Central memory CD8-positive, alpha-beta T cell (primary cell): ENCODE results near the gene BRINP3.

ENCODE experiments used
- ATAC-seq: fragments of 150-1000 bp; cut with Tn5 transposase; replicated peaks from 2 replicates; pipeline ENCODE4 v1.10.0; 2022; ENCODE audit warnings: mild to moderate bottlenecking, moderate FRiP score, moderate number of reproducible peaks; ENCODE audit not compliant: poor library complexity, severe bottlenecking; ENCODE audit errors: extremely low read depth
- DNase-seq, 2 donors: peaks; one replicate each; pipeline ENCODE4 v3.0.0; 2021; ENCODE audit warnings: low spot score in 2 of 2
- H3K27ac Mint-ChIP-seq: one replicate; pipeline ENCODE4 v1.8.0; 2022; ENCODE audit warnings: low read depth, mild to moderate bottlenecking, moderate library complexity, mixed read lengths
- H3K27me3 Mint-ChIP-seq: one replicate; pipeline ENCODE4 v1.8.0; 2022; ENCODE audit warnings: mixed read lengths
- H3K36me3 Mint-ChIP-seq: one replicate; pipeline ENCODE4 v1.8.0; 2022; ENCODE audit warnings: mild to moderate bottlenecking, moderate library complexity, mixed read lengths; ENCODE audit not compliant: insufficient read depth
- H3K4me1 Mint-ChIP-seq: one replicate; pipeline ENCODE4 v1.8.0; 2022; ENCODE audit warnings: mixed read lengths
- H3K4me3 Mint-ChIP-seq: one replicate; pipeline ENCODE4 v1.8.0; 2022; ENCODE audit warnings: mild to moderate bottlenecking, moderate library complexity, mixed read lengths
- H3K9me3 Mint-ChIP-seq: one replicate; pipeline ENCODE4 v1.8.0; 2022; ENCODE audit warnings: mixed read lengths

Gene BRINP3

DNA sequence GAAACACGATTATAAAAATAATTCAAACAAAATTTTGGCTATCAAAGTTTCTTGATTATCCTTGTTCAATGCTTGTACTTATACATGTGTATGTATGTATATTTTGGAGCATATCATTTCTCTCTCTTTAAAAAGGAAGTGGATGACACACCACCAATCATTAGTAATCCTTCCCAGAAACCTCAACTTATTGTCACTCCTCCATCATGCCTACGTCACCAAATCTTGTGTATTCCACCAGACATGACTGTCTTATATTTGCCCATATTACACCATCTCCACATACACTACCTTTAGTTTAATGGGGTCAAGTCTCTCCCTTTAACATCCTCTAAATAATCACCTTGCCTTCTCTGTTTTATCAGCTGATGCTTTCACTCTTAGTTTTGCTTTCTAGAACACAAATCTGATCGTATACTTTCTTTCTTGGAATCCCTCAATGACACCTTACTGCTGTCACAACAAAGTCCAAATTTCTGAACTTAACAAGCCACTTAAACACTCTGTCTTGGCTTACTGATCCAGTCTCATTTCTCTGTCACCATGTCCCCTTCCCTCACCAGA, 124.0 kb downstream of the BRINP3 start:
- Mint-ChIP-seq H3K27ac (no peak overlapping the region), H3K4me1 (no peaks in the 10 kb centered on the region), H3K9me3 (peaks cover 18% of the 10 kb centered on the region), H3K4me3 (no peak overlapping the region), H3K36me3 (no peaks in the 10 kb centered on the region), H3K27me3 (no peaks in the 10 kb centered on the region)
- no peak for DNase-seq
- ATAC-seq: no peak

DNA sequence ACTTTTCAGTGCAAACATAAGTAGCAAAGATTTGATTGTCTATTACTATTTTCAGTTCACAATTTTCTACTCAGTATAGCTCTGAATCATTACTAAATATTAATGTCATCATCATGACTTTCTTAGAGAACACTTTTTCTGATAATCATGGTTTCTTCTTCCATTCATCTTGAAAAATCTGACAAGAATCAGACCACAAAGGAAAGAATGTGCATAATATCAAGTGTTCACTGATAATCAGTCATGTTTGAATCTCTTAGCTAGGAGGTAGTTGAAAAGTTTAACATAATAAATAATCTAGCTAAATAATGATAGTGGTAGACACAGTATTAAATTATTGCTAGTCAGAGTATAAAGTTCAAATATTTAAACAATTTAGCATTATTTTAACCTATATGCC, 133.2 kb downstream of the BRINP3 start:
- no peaks in the 10 kb centered on the region for H3K27me3 Mint-ChIP-seq

DNA sequence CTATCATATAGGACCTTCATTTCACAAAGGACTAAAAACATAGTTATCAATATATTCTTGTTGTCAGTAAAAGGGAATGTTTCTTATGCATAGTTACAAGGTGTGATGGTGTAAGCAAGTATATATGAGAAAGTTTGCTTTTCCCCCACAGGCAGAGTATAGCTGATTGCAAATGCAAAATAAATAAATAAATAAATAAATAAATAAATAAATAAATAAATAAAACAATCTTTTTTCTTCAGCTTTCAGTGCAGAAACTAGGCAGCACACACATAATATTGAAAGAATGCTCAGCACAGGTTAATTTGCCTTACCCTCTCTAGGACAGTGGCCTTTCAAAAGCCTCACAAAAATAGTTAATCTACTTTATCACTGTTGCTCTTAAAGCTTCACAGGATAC, 138.8 kb downstream of the BRINP3 start:
- peaks cover 28% of the 10 kb centered on the region for H3K9me3 Mint-ChIP-seq
- ATAC-seq (no peak), DNase-seq (no peak)
- no peak overlapping the region for H3K4me3 Mint-ChIP-seq
- H3K27ac Mint-ChIP-seq: no peak overlapping the region
- H3K4me1 Mint-ChIP-seq: no peaks in the 10 kb centered on the region
- no peaks in the 10 kb centered on the region for H3K36me3 Mint-ChIP-seq
- no peaks in the 10 kb centered on the region for H3K27me3 Mint-ChIP-seq

More for the DNA sequence above, 133.2 kb downstream of the BRINP3 start:
- no peak for ATAC-seq
- no peaks in the 10 kb centered on the region for H3K36me3 Mint-ChIP-seq
- H3K9me3 Mint-ChIP-seq: peaks cover 13% of the 10 kb centered on the region
- no peak overlapping the region for H3K4me3 Mint-ChIP-seq
- H3K4me1 Mint-ChIP-seq: no peaks in the 10 kb centered on the region
- DNase-seq: no peak
- H3K27ac Mint-ChIP-seq: no peak overlapping the region

DNA sequence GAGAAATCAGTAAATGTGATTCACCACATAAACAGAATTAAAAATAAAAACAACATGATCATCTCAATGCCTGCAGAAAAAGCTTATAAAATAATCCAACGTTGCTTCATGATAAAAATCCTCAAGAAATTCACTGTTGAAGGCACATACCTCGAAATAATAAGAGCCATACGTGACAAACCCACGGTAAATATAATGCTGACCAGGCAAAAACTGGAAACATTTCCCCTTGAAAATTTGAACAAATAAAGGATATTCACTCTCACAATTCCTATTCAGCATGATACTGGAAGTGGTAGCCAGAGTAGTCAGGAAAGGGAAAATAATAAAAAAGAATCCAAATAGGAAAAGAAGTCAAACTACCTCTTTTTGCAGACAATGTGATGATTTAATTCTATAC, 148.8 kb downstream of the BRINP3 start:
- H3K36me3 Mint-ChIP-seq: no peaks in the 10 kb centered on the region
- no peak for ATAC-seq
- H3K4me1 Mint-ChIP-seq: no peaks in the 10 kb centered on the region
- H3K27ac Mint-ChIP-seq: no peak overlapping the region
- H3K9me3 Mint-ChIP-seq: peaks cover 27% of the 10 kb centered on the region
- H3K4me3 Mint-ChIP-seq: no peak overlapping the region
- DNase-seq: no peak
- H3K27me3 Mint-ChIP-seq: no peaks in the 10 kb centered on the region

DNA sequence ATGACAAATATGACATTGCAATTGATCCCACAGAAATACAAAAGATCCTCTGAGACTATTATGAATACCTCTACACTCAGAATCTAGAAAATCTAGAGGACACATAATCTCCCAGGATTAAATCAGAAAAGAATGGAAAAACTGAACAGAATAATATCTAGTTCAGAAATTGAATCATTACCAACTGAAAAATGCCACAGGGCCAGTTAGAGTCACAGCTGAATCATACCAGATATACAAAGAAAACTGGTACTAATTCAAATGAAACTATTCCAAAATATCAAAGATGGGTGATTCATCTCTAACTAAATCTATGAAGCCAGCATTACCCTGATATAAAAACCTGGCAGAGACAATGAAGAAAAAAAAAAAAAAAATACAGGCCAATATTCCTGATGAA, 149.3 kb downstream of the BRINP3 start:
- H3K27me3 Mint-ChIP-seq: no peaks in the 10 kb centered on the region
- ATAC-seq (no peak), DNase-seq (no peak)
- peaks cover 27% of the 10 kb centered on the region for H3K9me3 Mint-ChIP-seq
- no peak overlapping the region for H3K27ac Mint-ChIP-seq
- H3K4me3 Mint-ChIP-seq: no peak overlapping the region
- no peaks in the 10 kb centered on the region for H3K4me1 Mint-ChIP-seq
- H3K36me3 Mint-ChIP-seq: no peaks in the 10 kb centered on the region

DNA sequence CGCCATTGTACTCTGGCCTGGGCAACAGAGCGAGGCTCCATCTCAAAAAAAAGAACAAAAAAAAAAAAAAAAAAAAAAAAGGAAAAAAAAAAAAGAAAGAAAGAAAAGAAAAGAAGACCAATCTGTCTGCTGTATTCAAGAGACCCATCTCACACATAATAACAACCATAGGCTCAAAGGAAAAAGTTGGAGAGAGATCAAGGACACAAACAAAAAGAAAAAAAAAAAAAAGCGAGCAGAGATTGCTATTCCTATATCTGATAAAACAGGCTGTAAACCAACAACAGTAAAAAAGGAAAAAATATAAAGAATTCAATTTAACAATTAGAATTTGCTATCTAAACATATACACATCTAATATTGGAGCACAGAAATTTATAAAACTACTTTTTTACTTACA, 150.4 kb downstream of the BRINP3 start:
- peaks cover 24% of the 10 kb centered on the region for H3K9me3 Mint-ChIP-seq
- H3K27ac Mint-ChIP-seq: no peak overlapping the region
- no peaks in the 10 kb centered on the region for H3K27me3 Mint-ChIP-seq
- no peaks in the 10 kb centered on the region for H3K36me3 Mint-ChIP-seq
- no peaks in the 10 kb centered on the region for H3K4me1 Mint-ChIP-seq
- no peak for DNase-seq
- no peak for ATAC-seq
- H3K4me3 Mint-ChIP-seq: no peak overlapping the region

DNA sequence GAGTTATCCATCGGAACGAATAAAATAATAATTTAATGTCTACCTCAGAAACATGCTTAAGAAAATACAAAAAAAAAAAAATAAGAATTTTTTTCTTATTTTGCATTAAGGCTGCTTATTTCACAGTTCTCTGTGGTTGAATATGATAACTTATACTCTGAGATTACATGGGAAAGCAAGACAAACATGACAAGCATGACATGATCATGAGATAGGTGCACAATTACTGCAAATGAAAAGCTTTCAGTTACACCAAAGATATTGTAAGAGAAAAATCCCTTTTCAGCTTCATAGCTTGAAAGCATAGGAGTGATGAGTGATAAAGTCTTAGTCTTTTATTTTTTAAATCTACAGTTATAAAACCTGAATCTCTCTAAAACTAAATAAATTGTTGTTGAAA, 154.1 kb downstream of the BRINP3 start:
- Mint-ChIP-seq H3K4me1 (no peaks in the 10 kb centered on the region), H3K27me3 (no peaks in the 10 kb centered on the region), H3K27ac (no peak overlapping the region), H3K36me3 (no peaks in the 10 kb centered on the region), H3K4me3 (no peak overlapping the region), H3K9me3 (peaks cover 22% of the 10 kb centered on the region)
- ATAC-seq: no peak
- DNase-seq: no peak

DNA sequence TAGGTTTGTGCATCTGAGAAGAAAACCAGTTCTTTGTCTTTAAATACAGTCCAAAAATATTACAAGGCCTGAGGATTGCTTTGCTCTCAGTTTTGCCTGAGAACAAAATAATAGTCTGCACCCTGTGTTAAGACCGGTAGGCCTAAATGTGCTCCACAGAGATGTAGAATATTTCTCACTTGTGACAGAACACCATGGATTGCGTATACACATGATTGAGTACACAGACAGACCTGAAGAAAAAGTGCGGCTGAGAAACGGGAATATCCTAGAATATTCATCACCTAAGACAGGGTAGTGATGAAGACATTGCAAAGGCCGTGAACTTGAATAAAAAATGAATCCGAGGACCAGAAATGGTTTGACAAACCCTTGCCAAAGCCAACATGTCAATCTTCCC, 155.4 kb downstream of the BRINP3 start:
- H3K4me3 Mint-ChIP-seq: no peak overlapping the region
- H3K36me3 Mint-ChIP-seq: no peaks in the 10 kb centered on the region
- ATAC-seq: no peak
- H3K9me3 Mint-ChIP-seq: peaks cover 22% of the 10 kb centered on the region
- H3K27me3 Mint-ChIP-seq: no peaks in the 10 kb centered on the region
- no peaks in the 10 kb centered on the region for H3K4me1 Mint-ChIP-seq
- H3K27ac Mint-ChIP-seq: no peak overlapping the region
- no peak for DNase-seq

DNA sequence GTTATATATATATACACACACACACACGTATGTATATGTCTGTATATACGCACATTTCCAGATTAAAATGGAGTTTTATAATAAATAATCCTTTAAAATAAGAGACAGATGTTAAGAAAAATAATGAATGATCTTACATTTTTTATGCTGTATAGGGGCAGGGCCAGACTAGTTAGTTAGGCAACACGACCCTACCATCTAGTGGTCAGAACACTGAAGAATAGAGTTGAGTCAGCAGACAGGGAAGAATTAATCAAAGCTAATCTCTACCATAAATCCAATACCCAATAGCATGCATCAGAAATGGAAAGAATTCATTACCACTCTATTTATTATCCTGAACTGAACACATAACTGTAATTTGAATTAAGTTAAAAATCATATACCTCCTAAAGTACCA, 156.7 kb downstream of the BRINP3 start:
- Mint-ChIP-seq H3K4me1 (no peaks in the 10 kb centered on the region), H3K36me3 (no peaks in the 10 kb centered on the region), H3K27me3 (no peaks in the 10 kb centered on the region), H3K4me3 (no peak overlapping the region), H3K9me3 (peaks cover 14% of the 10 kb centered on the region), H3K27ac (no peak overlapping the region)
- no peak for ATAC-seq
- no peak for DNase-seq

DNA sequence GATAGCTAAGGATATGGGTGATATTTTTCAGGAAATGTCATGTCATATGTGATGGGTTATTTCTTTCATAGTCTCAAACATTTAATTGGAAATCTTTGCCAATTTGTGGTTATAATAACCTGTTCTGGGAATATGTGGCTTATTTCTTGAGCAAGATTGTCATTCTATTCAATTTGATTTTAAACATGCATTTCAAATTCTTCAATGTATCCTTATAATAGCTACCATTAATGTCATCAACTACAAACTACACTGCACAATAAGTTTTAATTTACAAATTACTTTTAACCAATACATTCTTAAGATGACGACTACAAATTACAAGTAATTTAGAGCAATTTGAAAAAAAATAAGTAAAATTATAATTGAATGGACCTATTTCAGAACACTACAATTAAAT, 164.9 kb downstream of the BRINP3 start:
- Mint-ChIP-seq H3K27me3 (no peaks in the 10 kb centered on the region), H3K4me1 (no peaks in the 10 kb centered on the region), H3K4me3 (no peak overlapping the region), H3K27ac (no peak overlapping the region), H3K9me3 (peaks cover 23% of the 10 kb centered on the region), H3K36me3 (no peaks in the 10 kb centered on the region)
- ATAC-seq: no peak
- DNase-seq: no peak

DNA sequence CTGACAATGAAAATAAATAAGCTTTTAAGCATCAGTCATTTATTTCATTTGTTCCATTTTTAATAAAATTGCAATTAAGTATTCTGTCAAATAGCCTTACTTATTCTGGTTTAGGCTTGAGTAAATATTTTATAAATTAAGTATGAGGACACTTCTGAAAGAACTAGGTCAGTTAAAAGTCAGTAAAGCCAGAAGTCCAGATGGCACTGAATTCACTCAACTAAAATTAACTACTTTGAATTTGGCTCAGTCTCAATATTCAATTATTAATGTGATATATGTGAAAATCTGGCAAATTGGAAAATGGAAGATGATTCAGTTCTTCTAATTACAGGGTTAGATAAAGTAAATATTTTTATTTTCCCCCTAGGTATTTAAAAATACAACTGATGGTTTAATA, 174.2 kb downstream of the BRINP3 start:
- no peak for DNase-seq
- no peaks in the 10 kb centered on the region for H3K27me3 Mint-ChIP-seq
- peaks cover 16% of the 10 kb centered on the region for H3K9me3 Mint-ChIP-seq
- no peak overlapping the region for H3K27ac Mint-ChIP-seq
- no peaks in the 10 kb centered on the region for H3K4me1 Mint-ChIP-seq
- no peak overlapping the region for H3K4me3 Mint-ChIP-seq
- no peak for ATAC-seq
- H3K36me3 Mint-ChIP-seq: no peaks in the 10 kb centered on the region

DNA sequence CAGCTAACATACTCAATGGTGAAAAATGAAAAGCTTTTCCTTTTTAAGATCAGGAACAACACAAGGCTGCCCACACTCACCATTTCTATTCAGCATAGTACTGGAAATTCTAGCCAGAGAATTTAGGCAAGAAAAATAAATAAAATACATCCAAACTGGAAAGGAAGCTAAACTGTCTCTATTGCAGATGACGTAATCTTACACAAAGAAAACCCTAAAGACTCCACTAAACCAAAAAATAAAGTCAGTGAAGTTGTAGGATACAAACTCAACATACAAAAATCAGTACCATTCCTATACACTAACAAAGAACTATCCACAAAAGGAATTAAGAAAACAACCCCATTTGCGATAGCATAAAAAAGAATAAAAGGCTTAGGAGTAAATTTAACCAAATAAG, 181.2 kb downstream of the BRINP3 start:
- no peak overlapping the region for H3K4me3 Mint-ChIP-seq
- H3K36me3 Mint-ChIP-seq: no peaks in the 10 kb centered on the region
- no peak overlapping the region for H3K27ac Mint-ChIP-seq
- H3K4me1 Mint-ChIP-seq: no peaks in the 10 kb centered on the region
- ATAC-seq: no peak
- no peaks in the 10 kb centered on the region for H3K27me3 Mint-ChIP-seq
- peaks cover 15% of the 10 kb centered on the region for H3K9me3 Mint-ChIP-seq
- no peak for DNase-seq

DNA sequence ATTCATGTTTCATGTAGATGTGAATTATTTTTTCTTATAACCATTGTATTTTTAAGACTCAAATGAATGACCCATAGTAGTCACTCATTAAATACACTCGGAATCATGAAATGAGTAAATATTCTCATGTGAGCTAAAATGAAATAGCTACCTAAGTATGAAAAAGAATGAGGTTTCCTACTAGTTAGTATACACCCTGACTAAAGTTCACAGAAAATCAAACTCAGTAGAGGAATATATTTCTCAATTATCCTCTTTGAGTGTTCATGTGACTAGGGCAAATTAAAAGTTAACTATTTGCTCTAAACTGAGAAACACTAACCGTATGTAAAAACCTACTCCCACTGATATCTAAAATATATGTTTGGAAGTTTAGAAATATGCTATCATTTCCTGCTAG, 187.8 kb downstream of the BRINP3 start:
- Mint-ChIP-seq H3K27me3 (no peaks in the 10 kb centered on the region), H3K4me3 (no peak overlapping the region), H3K4me1 (no peaks in the 10 kb centered on the region), H3K9me3 (peaks cover 12% of the 10 kb centered on the region), H3K36me3 (no peaks in the 10 kb centered on the region), H3K27ac (no peak overlapping the region)
- DNase-seq (no peak), ATAC-seq (no peak)

DNA sequence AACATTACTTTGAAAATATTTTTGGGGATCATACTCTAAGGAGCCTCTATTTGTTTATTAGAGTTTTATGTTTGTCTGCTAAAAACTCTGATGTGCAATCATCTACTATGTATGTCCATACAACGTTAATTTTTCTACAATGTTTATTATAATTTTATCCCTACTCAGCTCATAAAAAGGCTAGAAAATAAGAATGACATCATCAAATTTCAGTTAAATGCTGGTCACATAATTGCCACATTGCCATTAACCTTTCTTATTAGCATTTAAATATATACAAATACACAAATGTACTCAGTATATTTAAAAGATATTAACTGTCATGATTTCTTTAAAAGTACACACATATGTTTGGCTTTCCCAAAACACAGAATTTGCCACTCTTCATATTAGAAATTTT, 191.6 kb downstream of the BRINP3 start:
- Mint-ChIP-seq H3K4me1 (no peaks in the 10 kb centered on the region), H3K4me3 (no peak overlapping the region), H3K27me3 (no peaks in the 10 kb centered on the region), H3K27ac (no peak overlapping the region), H3K36me3 (no peaks in the 10 kb centered on the region), H3K9me3 (peaks cover 6% of the 10 kb centered on the region)
- DNase-seq: no peak
- no peak for ATAC-seq
